Stimulated activated CD4-positive, alpha-beta T cell treated with anti-CD3 and anti-CD28 coated beads, TNF-alpha, amount 100 ng/mL, for 24 hours (primary cell): Measurements from ENCODE around the gene AHI1.
"Not testable (repeated sequence)": the region's sequence is repeated elsewhere in the genome, so short reads cannot be mapped to it uniquely, and the experiment has no call there.

ENCODE experiments used
- DNase-seq, 3 experiments: peaks; one replicate each; pipeline ENCODE4 v3.0.0-alpha.2; 2020; ENCODE audit warnings: low read depth in 3 of 3

The AHI1 gene

DNA sequence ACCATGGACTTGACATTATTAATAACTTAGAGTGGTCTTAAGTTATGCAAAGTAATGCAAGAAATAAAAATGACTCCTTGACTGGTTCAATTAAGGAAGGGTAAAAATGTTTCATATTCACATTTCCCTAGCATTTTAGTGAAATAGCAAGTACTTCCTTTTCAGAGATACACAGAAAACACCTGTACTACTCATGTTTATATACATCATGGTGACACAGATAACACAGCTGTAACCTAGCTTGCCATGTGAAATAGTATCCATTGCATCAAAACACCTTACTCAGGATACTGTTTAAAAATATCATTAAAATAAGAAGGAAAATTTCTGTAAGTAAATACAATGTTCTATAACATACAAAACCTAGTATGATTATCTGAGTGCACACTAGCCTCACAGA, 102.4 kb downstream of the AHI1 start:
- no peak for DNase-seq

DNA sequence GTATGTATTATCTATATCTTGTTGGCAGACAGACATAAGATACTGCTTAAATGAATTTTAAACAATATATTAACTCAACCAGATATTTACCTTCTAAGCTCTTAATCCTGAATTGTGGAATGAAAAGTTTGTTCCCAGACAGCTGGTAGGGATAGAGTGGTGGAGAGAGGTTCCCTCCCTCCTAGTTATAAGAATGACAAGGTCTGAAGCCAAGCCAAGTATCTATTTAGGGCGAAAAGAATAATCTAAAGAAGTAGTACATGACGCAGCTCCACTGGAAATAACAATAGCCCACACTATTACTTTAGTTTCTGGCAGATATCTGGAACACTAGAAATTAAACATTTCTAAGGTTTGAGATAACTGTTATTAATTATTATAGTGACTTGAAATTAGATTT, 104.3 kb downstream of the AHI1 start:
- DNase-seq, result no peak

DNA sequence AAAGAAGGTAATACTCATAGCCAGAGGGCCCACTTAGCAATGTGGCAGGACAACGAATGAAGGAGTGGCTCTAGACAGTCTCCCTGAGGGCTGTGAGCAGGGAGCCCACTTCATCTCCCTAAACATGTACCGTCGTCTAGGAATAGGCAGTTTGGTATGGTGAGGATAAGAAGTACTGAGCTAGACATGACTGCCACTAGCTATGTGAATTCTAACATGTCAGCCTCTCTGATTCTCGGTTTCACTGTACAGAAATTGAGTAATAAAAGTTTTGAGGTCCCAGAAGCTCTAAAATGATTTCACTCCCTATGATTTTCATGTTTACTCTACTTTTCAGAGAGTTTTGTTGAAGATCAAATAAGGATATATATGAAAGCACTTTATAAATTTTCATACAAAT, 107.1 kb downstream of the AHI1 start:
- no peak for DNase-seq

DNA sequence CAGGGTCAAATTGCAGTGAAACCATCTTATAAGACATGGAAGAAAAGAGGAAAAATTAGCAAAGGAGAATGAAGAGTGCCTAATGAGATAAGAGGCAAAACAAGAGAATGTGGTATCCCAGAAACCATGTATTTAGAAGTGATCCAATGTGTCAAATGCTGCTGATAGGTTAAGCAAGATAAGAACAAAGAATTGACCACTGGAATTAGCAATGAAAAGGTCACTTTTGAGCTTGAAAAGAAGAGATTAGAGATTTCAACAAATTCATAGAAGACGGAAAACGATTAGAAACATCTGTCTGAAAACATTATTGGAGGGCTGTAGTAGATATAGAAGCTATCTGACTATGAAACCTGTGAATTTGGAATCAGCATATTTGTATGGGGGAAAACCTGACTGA, 112.2 kb downstream of the AHI1 start:
- DNase-seq, result no peak

- no peak for DNase-seq
Observed at GRCh38 chr6:135383766-135384165, 113.8 kb downstream of the AHI1 start.

GRCh38 chr6:135383301-135383700, 114.2 kb downstream of the AHI1 start:
- DNase-seq, result no peak

GRCh38 chr6:135382182-135382628, 115.3 kb downstream of the AHI1 start:
- DNase-seq, result no peak

GRCh38 chr6:135380793-135381192, 116.7 kb downstream of the AHI1 start:
- no peak for DNase-seq

GRCh38 chr6:135379647-135380046, 117.9 kb downstream of the AHI1 start:
- DNase-seq, result no peak

GRCh38 chr6:135372758-135373157, 124.8 kb downstream of the AHI1 start:
- DNase-seq, result no peak

- not testable (repeated sequence) for DNase-seq
Observed at GRCh38 chr6:135363622-135364021, 133.9 kb downstream of the AHI1 start.

DNA sequence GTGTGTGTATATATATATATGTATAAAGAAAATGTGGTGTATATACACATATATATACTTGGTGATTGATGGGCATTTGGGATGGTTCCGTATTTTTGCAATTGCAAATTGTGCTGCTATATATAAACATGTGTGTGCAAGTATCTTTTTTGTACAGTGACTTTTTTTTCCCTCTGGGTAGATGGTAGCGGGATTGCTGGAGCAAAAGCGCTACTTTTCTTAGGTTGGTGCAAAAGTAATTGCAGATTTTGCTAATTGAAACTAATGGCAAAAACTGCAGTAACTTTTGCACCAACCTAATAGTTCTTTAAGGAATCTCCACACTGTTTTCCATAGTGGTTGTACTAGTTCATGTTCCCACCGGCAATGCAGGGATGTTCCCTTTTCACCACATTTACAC, 135.4 kb downstream of the AHI1 start:
- no peak for DNase-seq

DNA sequence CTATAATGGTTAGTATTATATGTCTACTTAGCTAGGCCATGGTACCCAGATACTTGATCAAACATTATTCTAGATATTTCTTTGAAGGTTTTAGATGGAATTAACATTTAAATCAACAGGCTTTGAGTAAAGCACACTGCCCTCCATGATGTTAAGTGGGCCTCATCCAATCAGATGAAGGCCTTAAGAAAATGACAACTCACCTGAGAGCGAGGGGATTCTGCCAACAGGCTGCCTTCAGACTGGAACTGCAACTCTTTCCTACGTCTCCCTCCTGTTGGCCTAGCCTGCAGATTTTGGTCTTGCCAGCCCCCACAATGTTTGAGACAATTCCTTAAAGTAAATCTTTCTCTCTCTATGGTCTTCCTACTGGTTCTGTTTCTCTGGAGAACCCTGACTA, 137.3 kb downstream of the AHI1 start:
- no peak for DNase-seq

DNA sequence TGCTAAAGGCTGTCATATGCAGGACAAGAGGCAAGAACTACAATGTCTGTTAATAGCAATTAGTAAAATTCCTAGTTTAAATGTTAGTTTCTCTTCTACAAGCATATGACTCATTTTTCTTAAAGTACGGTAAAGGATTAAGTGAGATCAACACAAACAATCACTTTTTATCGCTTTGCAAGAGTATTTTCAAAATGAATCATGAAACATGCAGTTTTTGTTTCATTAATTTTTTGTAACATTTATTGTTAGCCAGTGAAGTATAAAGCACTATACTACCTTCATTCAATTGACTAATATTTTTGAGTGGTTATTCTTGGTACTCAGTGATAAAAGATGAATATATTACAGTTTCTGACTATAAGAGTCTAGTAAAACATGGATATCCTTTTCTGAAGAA, 138.6 kb downstream of the AHI1 start:
- no peak for DNase-seq

GRCh38 chr6:135358251-135358821, 139.2 kb downstream of the AHI1 start:
- no peak for DNase-seq

GRCh38 chr6:135354407-135354806, 143.1 kb downstream of the AHI1 start:
- DNase-seq, result no peak

- DNase-seq, result no peak
Observed at GRCh38 chr6:135353113-135353512, 144.4 kb downstream of the AHI1 start.

DNA sequence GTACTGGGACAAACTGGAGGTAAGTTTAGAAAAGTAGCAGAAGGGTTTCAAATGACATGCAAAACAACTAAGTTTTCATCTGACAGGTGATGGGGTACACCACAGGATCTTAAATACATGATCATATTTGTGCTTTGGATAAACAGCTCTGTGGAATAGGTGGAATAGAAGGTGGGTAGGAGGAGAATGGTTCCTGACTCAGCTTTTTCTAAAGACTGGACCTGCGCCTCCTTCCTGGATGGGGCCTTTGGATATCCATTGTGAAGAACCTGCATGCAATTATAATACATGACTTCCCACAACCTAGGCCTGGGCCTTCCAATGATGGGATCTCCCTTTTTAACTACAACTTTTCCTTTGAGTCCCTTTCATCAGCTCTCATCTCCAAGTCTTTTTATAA, 145.9 kb downstream of the AHI1 start:
- DNase-seq, result no peak

DNA sequence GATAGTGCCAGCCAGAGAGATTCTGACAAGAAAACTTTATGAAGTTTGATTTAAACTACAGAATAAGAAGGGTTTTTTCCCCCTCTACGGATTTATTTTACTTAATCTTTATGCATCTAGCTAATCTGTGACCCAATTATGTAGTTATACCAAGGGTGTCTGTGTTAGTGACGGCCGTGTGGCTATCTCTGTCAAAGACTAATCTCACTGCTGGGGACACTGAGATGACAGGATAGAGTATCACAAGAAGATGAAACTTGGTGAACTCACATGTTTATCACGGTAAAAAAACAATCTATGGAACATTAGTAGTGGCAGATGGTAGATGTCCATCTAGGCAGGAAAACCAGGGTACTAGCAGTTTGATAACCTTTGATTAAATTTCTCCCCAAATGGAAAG, 149.7 kb downstream of the AHI1 start:
- DNase-seq, result no peak

GRCh38 chr6:135346747-135347146, 150.8 kb downstream of the AHI1 start:
- DNase-seq, result no peak

GRCh38 chr6:135344526-135344925, 153.0 kb downstream of the AHI1 start:
- DNase-seq, result no peak

GRCh38 chr6:135339920-135340319, 157.6 kb downstream of the AHI1 start:
- not testable (repeated sequence) for DNase-seq

GRCh38 chr6:135334169-135334568, 163.4 kb downstream of the AHI1 start:
- DNase-seq, result no peak

DNA sequence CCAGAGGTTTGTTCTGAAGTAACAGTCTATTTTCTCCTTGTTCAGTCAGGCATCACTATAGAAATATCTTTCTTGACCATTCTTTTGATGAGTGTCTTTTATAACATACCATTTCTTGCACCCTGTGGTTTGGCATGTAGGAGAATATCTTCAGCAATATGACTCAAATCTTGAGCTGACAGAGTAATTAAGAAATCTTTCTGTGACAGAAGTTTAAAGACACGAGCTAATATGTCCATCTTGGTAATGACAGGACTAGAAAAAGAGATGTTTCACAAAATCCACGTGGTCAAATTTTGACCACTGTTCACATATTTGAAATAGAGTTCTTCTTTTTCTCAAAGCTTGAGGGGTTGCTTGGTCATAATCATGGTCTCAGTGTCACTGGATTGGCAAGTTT, 166.5 kb downstream of the AHI1 start:
- DNase-seq, result no peak
